Inflammatory macrophage treated with lipopolysaccharide for 4 hours (primary cell): ENCODE results near the gene FERMT1.
"Not testable (repeated sequence)": the region's sequence is repeated elsewhere in the genome, so short reads cannot be mapped to it uniquely, and the experiment has no call there.

Source experiments
- DNase-seq: peaks from one replicate; pipeline ENCODE4 v3.0.0-alpha.2; 2020

Gene FERMT1

GRCh38 chr20:6114696-6115095, 8.1 kb downstream of the FERMT1 start:
- no peak for DNase-seq

GRCh38 chr20:6113951-6114350, 8.9 kb downstream of the FERMT1 start:
- DNase-seq, result no peak

- DNase-seq, result not testable (repeated sequence)
Observed at GRCh38 chr20:6112965-6113364, 9.9 kb downstream of the FERMT1 start.

- no peak for DNase-seq
Observed at GRCh38 chr20:6108330-6108729, 14.5 kb downstream of the FERMT1 start.

GRCh38 chr20:6104493-6105188, 18.2 kb downstream of the FERMT1 start:
- DNase-seq, result no peak

- no peak for DNase-seq
Observed at GRCh38 chr20:6103301-6103700, 19.5 kb downstream of the FERMT1 start.

GRCh38 chr20:6101346-6101745, 21.5 kb downstream of the FERMT1 start:
- no peak for DNase-seq

GRCh38 chr20:6100246-6100645, 22.6 kb downstream of the FERMT1 start:
- DNase-seq, result peak; percentile 57

- DNase-seq, result no peak
Observed at GRCh38 chr20:6099819-6100218, 23.0 kb downstream of the FERMT1 start.

- DNase-seq, result no peak
Observed at GRCh38 chr20:6095409-6095808, 27.4 kb downstream of the FERMT1 start.

GRCh38 chr20:6094565-6094964, 28.3 kb downstream of the FERMT1 start:
- no peak for DNase-seq

- DNase-seq, result no peak
Observed at GRCh38 chr20:6094063-6094462, 28.8 kb downstream of the FERMT1 start.

GRCh38 chr20:6091661-6092060, 31.2 kb downstream of the FERMT1 start:
- no peak for DNase-seq

- DNase-seq, result no peak
Observed at GRCh38 chr20:6086868-6087267, 36.0 kb downstream of the FERMT1 start.

- no peak for DNase-seq
Observed at GRCh38 chr20:6083926-6084325, 38.9 kb downstream of the FERMT1 start.

- peak; percentile 18 for DNase-seq
Observed at GRCh38 chr20:6081236-6081635, 41.6 kb downstream of the FERMT1 start.

GRCh38 chr20:6079016-6079415, 43.8 kb downstream of the FERMT1 start:
- DNase-seq, result no peak

- DNase-seq, result no peak
Observed at GRCh38 chr20:6075428-6076219, 47.2 kb downstream of the FERMT1 start.

- no peak for DNase-seq
Observed at GRCh38 chr20:6074784-6075183, 48.0 kb downstream of the FERMT1 start.

GRCh38 chr20:6074145-6074561, 48.7 kb downstream of the FERMT1 start:
- DNase-seq, result peak; percentile 22

GRCh38 chr20:6070829-6071695, 51.8 kb downstream of the FERMT1 start:
- DNase-seq, result no peak

GRCh38 chr20:6069669-6070068, 53.2 kb downstream of the FERMT1 start:
- no peak for DNase-seq

- no peak for DNase-seq
Observed at GRCh38 chr20:6067763-6068318, 55.0 kb downstream of the FERMT1 start.
